ENCODE data around the gene ACSF2.

DNA sequence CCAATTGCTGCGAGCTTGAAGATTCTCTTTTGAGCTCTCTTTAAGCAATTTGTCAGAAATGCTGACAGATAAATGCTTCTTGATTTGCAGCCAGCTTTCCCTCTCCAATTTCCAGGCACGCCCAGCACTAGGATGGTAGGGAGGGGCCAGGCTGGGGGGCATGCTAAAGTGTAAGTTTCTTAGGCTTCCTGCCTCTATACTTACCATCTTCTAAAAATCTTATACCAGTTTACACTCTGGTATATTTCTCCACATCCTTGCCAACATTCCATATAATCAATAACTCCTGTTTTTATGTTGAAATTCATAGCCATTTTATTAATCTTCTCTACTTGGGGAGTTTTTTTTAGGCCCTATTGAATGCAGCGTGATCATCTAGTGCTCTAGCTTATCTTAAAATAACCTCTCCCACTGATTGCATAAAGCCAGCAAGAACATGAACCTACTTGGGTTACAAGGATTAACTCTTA lies 17.5 kb downstream of the ACSF2 start:
- TF ChIP-seq CTCF (IDR thresholded peaks at IDR 0.05) (no peak), POLR2A (IDR thresholded peaks at IDR 0.05) (no peak)
